IMR-90 (cell line): ENCODE data around the gene TNS1. TPM values are rescaled to one million over a fixed set of nuclear protein-coding genes. Genes with fewer than 3 reads are reported as not detected.

Source experiments
- ATAC-seq: fragments of 200-7000 bp; cut with Tn5 transposase; 2 replicates; pipeline ENCODE4 v1.9.1; 2020; ENCODE audit warnings: low read depth, mild to moderate bottlenecking, moderate library complexity
- BruUV-seq: library from RNA; stranded (reverse); fragments of 400-500 nt; replicated peaks from 2 replicates; lab custom pipeline; 2021; lab: Mats Ljungman, UMichigan
- CTCF ChIA-PET: fragments of 300-600 bp; formaldehyde crosslinking; extraction: SDS; loops from one replicate; lab custom pipeline; 2021; ENCODE audit warnings: antibody characterized with exemption; lab: Yijun Ruan, JAX
- POLR2A ChIA-PET: fragments of 300-600 bp; sonication (Branson Sonifier 250); formaldehyde crosslinking; loops from one replicate; lab custom pipeline; 2022; ENCODE audit warnings: antibody characterized with exemption; ENCODE audit not compliant: unreplicated experiment; lab: Charles Lee
- DNase-seq: peaks from one replicate; pipeline ENCODE4 v3.0.0; 2013
- H2AFZ ChIP-seq: replicated peaks from 2 replicates; pipeline ENCODE3; 2013; ENCODE audit warnings: low read length, mild to moderate bottlenecking; ENCODE audit not compliant: poor library complexity
- H2AK5ac ChIP-seq: 2 replicates; pipeline ENCODE4 v1.6.1; 2013; ENCODE audit warnings: low read depth, low read length, inconsistent platforms
- H2AK9ac ChIP-seq: replicated peaks from 2 replicates; pipeline ENCODE3; 2013; ENCODE audit warnings: mild to moderate bottlenecking, low read depth, low read length, moderate library complexity; ENCODE audit not compliant: poor library complexity
- H2BK120ac ChIP-seq: 2 replicates; pipeline ENCODE4 v1.6.1; 2013; ENCODE audit warnings: low read depth, low read length, inconsistent platforms
- H2BK15ac ChIP-seq: 3 replicates; pipeline ENCODE4 v1.6.1; 2013; ENCODE audit warnings: low read depth, low read length, inconsistent platforms
- H2BK20ac ChIP-seq: 2 replicates; pipeline ENCODE4 v1.6.1; 2013; ENCODE audit warnings: low read depth, mild to moderate bottlenecking, inconsistent platforms, low read length, moderate library complexity
- H2BK5ac ChIP-seq: 2 replicates; pipeline ENCODE4 v1.6.1; 2013; ENCODE audit warnings: mild to moderate bottlenecking, low read depth, low read length, inconsistent platforms; ENCODE audit not compliant: poor library complexity, severe bottlenecking
- H3K14ac ChIP-seq: replicated peaks from 2 replicates; pipeline ENCODE4 v1.6.1; 2013; ENCODE audit warnings: low read depth, low read length, inconsistent platforms
- H3K18ac ChIP-seq: 2 replicates; pipeline ENCODE4 v1.6.1; 2013; ENCODE audit warnings: low read depth, low read length, control low read depth
- H3K23ac ChIP-seq: 2 replicates; pipeline ENCODE4 v1.6.1; 2013; ENCODE audit warnings: low read depth, low read length, inconsistent platforms
- H3K27ac ChIP-seq: 2 replicates; pipeline ENCODE4 v1.5.1; 2013; ENCODE audit warnings: mild to moderate bottlenecking, control low read depth, low read length; ENCODE audit not compliant: insufficient read depth
- H3K27me3 ChIP-seq: 2 replicates; pipeline ENCODE4 v1.6.1; 2013; ENCODE audit warnings: low read length; ENCODE audit not compliant: control insufficient read depth, insufficient read depth
- H3K36me3 ChIP-seq: 2 replicates; pipeline ENCODE4 v1.6.1; 2013; ENCODE audit warnings: low read length, mixed read lengths; ENCODE audit not compliant: control insufficient read depth, insufficient read depth
- H3K4ac ChIP-seq: 2 replicates; pipeline ENCODE4 v1.6.1; 2013; ENCODE audit warnings: low read depth, low read length, inconsistent platforms
- H3K4me1 ChIP-seq: 2 replicates; pipeline ENCODE4 v1.6.1; 2013; ENCODE audit warnings: low read length, mixed read lengths; ENCODE audit not compliant: control insufficient read depth, insufficient read depth
- H3K4me2 ChIP-seq: 2 replicates; pipeline ENCODE4 v1.6.1; 2013; ENCODE audit warnings: low read depth, mild to moderate bottlenecking, control low read depth, low read length, moderate library complexity
- H3K4me3 ChIP-seq: 2 replicates; pipeline ENCODE4 v1.5.1; 2013; ENCODE audit warnings: low read depth, mild to moderate bottlenecking, control low read depth, low read length, moderate library complexity; ENCODE audit not compliant: insufficient read depth
- H3K56ac ChIP-seq: 2 replicates; pipeline ENCODE4 v1.6.1; 2013; ENCODE audit warnings: low read length, inconsistent platforms; ENCODE audit not compliant: insufficient read depth; ENCODE audit errors: extremely low read depth
- H3K79me1 ChIP-seq, 2 experiments: 2 replicates each; pipeline ENCODE4 v1.6.1; 2013; ENCODE audit warnings: low read length in 2 of 2, inconsistent platforms in 1 of 2, low read depth in 1 of 2
- H3K9ac ChIP-seq: 2 replicates; pipeline ENCODE4 v1.6.1; 2013; ENCODE audit warnings: low read depth, low read length, control low read depth
- H3K9me1 ChIP-seq: 2 replicates; pipeline ENCODE4 v1.6.1; 2013; ENCODE audit warnings: low read length, inconsistent platforms; ENCODE audit not compliant: insufficient read depth
- H3K9me3 ChIP-seq: 2 replicates; pipeline ENCODE4 v1.6.1; 2013; ENCODE audit warnings: low read length; ENCODE audit not compliant: control insufficient read depth, insufficient read depth
- H4K20me1 ChIP-seq: 2 replicates; pipeline ENCODE4 v1.6.1; 2013; ENCODE audit warnings: low read length, inconsistent platforms; ENCODE audit not compliant: insufficient read depth
- H4K5ac ChIP-seq: 2 replicates; pipeline ENCODE4 v1.6.1; 2013; ENCODE audit warnings: mild to moderate bottlenecking, low read depth, low read length, control low read depth
- H4K8ac ChIP-seq, 2 experiments: 2 replicates each; pipeline ENCODE4 v1.6.1; 2013; ENCODE audit warnings: low read depth in 2 of 2, low read length in 2 of 2, control low read depth in 1 of 2, inconsistent platforms in 1 of 2
- H4K91ac ChIP-seq: 2 replicates; pipeline ENCODE4 v1.6.1; 2013; ENCODE audit warnings: low read depth, low read length, inconsistent platforms; ENCODE audit not compliant: insufficient read depth
- BHLHE40 ChIP-seq: fragments of 150-350 bp; IDR thresholded peaks from 2 replicates; pipeline ENCODE4 v1.6.1; 2016; ENCODE audit warnings: mild to moderate bottlenecking, low read depth, low read length
- CEBPB ChIP-seq: IDR thresholded peaks from 2 replicates; pipeline ENCODE4 v1.6.1; 2012; ENCODE audit warnings: low read depth, low read length, improper control_type of control experiment
- CTCF ChIP-seq: conservative IDR thresholded peaks from 2 replicates; pipeline ENCODE4 v1.5.1; 2012; ENCODE audit warnings: mild to moderate bottlenecking, low read depth, low read length, improper control_type of control experiment
- ELK1 ChIP-seq: fragments of 150-350 bp; IDR thresholded peaks from 2 replicates; pipeline ENCODE4 v1.6.1; 2016; ENCODE audit warnings: low read depth, mild to moderate bottlenecking, low read length, moderate library complexity, borderline replicate concordance
- FOS ChIP-seq: fragments of 150-350 bp; IDR thresholded peaks from 2 replicates; pipeline ENCODE4 v1.6.1; 2016; ENCODE audit warnings: low read depth, low read length
- MAFK ChIP-seq: IDR thresholded peaks from 2 replicates; pipeline ENCODE4 v1.6.1; 2012; ENCODE audit warnings: low read depth, low read length, improper control_type of control experiment
- MAZ ChIP-seq: IDR thresholded peaks from 2 replicates; pipeline ENCODE4 v1.6.1; 2012; ENCODE audit warnings: low read depth, mild to moderate bottlenecking, low read length, improper control_type of control experiment, moderate library complexity, borderline replicate concordance
- POLR2A ChIP-seq: IDR thresholded peaks from 2 replicates; pipeline ENCODE4 v1.6.1; 2012; ENCODE audit warnings: mild to moderate bottlenecking, low read depth, low read length
- RAD21 ChIP-seq: IDR thresholded peaks from 2 replicates; pipeline ENCODE4 v1.6.1; 2012; ENCODE audit warnings: low read length, improper control_type of control experiment
- RCOR1 ChIP-seq: IDR thresholded peaks from 2 replicates; pipeline ENCODE4 v1.6.1; 2012; ENCODE audit warnings: mild to moderate bottlenecking, low read length, improper control_type of control experiment; ENCODE audit not compliant: insufficient replicate concordance
- RFX5 ChIP-seq: IDR thresholded peaks from 2 replicates; pipeline ENCODE4 v1.8.0; 2012; ENCODE audit warnings: low read depth, mild to moderate bottlenecking, low read length, moderate library complexity
- SMC3 ChIP-seq: fragments of 150-350 bp; IDR thresholded peaks from 2 replicates; pipeline ENCODE4 v1.6.1; 2016; ENCODE audit warnings: low read depth, mild to moderate bottlenecking, antibody characterized with exemption, low read length, moderate library complexity
- USF2 ChIP-seq: fragments of 150-350 bp; IDR thresholded peaks from 2 replicates; pipeline ENCODE4 v1.6.1; 2017; ENCODE audit warnings: mild to moderate bottlenecking, antibody characterized with exemption, low read length, low read depth
- WGBS, 2 experiments: methylation state at CpG; one replicate each; pipeline versions ENCODE4 v1.1.5 to v1.1.7; 2013; ENCODE audit warnings: missing lambda C conversion rate in 2 of 2; ENCODE audit not compliant: insufficient read length in 1 of 2; ENCODE audit errors: extremely low coverage in 2 of 2; 5-methylcytosine and 5-hydroxymethylcytosine counted together
- dilution Hi-C: fragments of 300-500 bp; cut with HindIII; formaldehyde crosslinking; loops from one replicate; pipeline ENCODE4 v1.14.3; 2018; ENCODE audit warnings: low sequenced_read_pairs; ENCODE audit not compliant: unreplicated experiment
- in situ Hi-C: fragments of 300-500 bp; cut with MboI; formaldehyde crosslinking; loops from 3 replicates; pipeline ENCODE4 v1.14.3; 2019; ENCODE audit warnings: low sequenced_read_pairs, inconsistent platforms, mixed read lengths
- intact Hi-C: fragments of 100-400 bp; cut with micrococcal nuclease; formaldehyde crosslinking; loops from 2 replicates; pipeline ENCODE4 v1.10.0; 2022
- polyA plus RNA-seq, 3 experiments: library from polyadenylated mRNA; depleted of rRNA; stranded (reverse); fragments of >200 nt; gene quantifications; 2 replicates each; pipeline ENCODE4 v1.2.3, GENCODE V29; 2012; ENCODE audit warnings: low replicate concordance in 1 of 3
- total RNA-seq: library from RNA; depleted of rRNA; stranded (reverse); fragments of >200 nt; gene quantifications from 2 replicates; pipeline ENCODE4 v1.2.3, GENCODE V29; 2012

The TNS1 gene
- total and polyA plus RNA-seq, 2 of the 4 experiments (the other 2 are of a cell fraction) = 41.1 to 45.2 TPM

- TF ChIP-seq RFX5 = no peak
Observed at GRCh38 chr2:217864963-217865772, 137.6 kb downstream of the TNS1 start (continued).

GRCh38 chr2:217863883-217864282 lies 138.9 kb downstream of the TNS1 start:
- Histone ChIP-seq H3K9me1 (peaks cover 13% of the 10 kb centered on the region; the same call in 1 of the 2 replicates), H3K56ac (no peak overlapping the region), H2AFZ (no peak overlapping the region), H2BK5ac (no peak overlapping the region), H3K9ac (no peak overlapping the region), H3K14ac (no peak overlapping the region), H3K9me3 (no peaks in the 10 kb centered on the region), H3K18ac (no peak overlapping the region), H3K4ac (no peak overlapping the region), H2AK5ac (no peak overlapping the region), H3K27me3 (no peaks in the 10 kb centered on the region), H4K91ac (no peak overlapping the region), H3K4me1 (peaks cover 9% of the 10 kb centered on the region), H2BK120ac (no peak overlapping the region), H3K4me3 (no peak overlapping the region), H4K8ac (no peak overlapping the region), H4K20me1 (peaks cover 67% of the 10 kb centered on the region), H3K79me1 (peaks cover 22 to 27% of the 10 kb centered on the region in 2 experiments; a peak in 3 of 4 replicates), H3K4me2 (no peak overlapping the region), H2AK9ac (no peak overlapping the region), H3K36me3 (peaks cover 69% of the 10 kb centered on the region), H3K27ac (no peak overlapping the region), H3K23ac (no peak overlapping the region), H4K5ac (no peak overlapping the region), H2BK20ac (no peak overlapping the region), H2BK15ac (no peak overlapping the region)
- ChIA-PET POLR2A (no interaction called here), CTCF (no interaction called here)
- dilution Hi-C loops (no loop called here), intact Hi-C loops (no loop called here), in situ Hi-C loops (no loop called here)
- no TSS peak for BruUV-seq
- no CpG with 5 or more reads among the region's 5 CpGs for WGBS, 2 experiments
- no peak for DNase-seq
- ATAC-seq = no peak
- no peak for TF ChIP-seq MAZ
- no peak for TF ChIP-seq CEBPB
- TF ChIP-seq FOS = no peak
- no peak for TF ChIP-seq MAFK
- TF ChIP-seq POLR2A = no peak
- TF ChIP-seq CTCF = no peak
- TF ChIP-seq RCOR1 = no peak
- TF ChIP-seq ELK1 = no peak
- TF ChIP-seq SMC3 = no peak
- no peak for TF ChIP-seq RAD21
- TF ChIP-seq RFX5 = no peak
- no peak for TF ChIP-seq BHLHE40
- no peak for TF ChIP-seq USF2
